Hematopoietic multipotent progenitor cell treated with erythropoietin and hydrocortisone succinate and interleukin-3 and kit ligand, for 8 days (in vitro differentiated cells): ENCODE measurements around the gene DCDC2B.

Experiments used
- DNase-seq: peaks from one replicate; pipeline ENCODE4 v3.0.0-alpha.2; 2015

Gene DCDC2B

GRCh38 chr1:32197074-32197473 is 11.8 kb upstream of the DCDC2B start:
- DNase-seq, result no peak

- DNase-seq, result no peak
These were observed 11.1 kb upstream of the DCDC2B start for GRCh38 chr1:32197837-32198236.

- no peak for DNase-seq
These were observed 10.4 kb upstream of the DCDC2B start for GRCh38 chr1:32198237-32199042.

GRCh38 chr1:32199043-32199716 is 9.7 kb upstream of the DCDC2B start:
- DNase-seq, result no peak

GRCh38 chr1:32199717-32200072 is 9.2 kb upstream of the DCDC2B start:
- no peak for DNase-seq

- peak; percentile 52 for DNase-seq
These were observed 8.5 kb upstream of the DCDC2B start, which contains the start of gene CCDC28B for GRCh38 chr1:32200226-32201010. Gene CCDC28B (plus strand): TSS chr1:32200595. CDS start chr1:32201936, 1,341 bp downstream.

- DNase-seq, result peak; percentile 87
These were observed 7.7 kb upstream of the DCDC2B start for GRCh38 chr1:32201011-32201855.

- no peak for DNase-seq
These were observed 3.9 kb upstream of the DCDC2B start for GRCh38 chr1:32204943-32205361.

GRCh38 chr1:32205401-32206370 is 3.2 kb upstream of the DCDC2B start, which contains the start of gene IQCC:
Gene IQCC (plus strand): TSS chr1:32205671. CDS start chr1:32205682, 11 bp downstream.
- DNase-seq, result peak; percentile 86

- DNase-seq, result no peak
These were observed 420 bp upstream of the DCDC2B start for GRCh38 chr1:32208469-32208868.

GRCh38 chr1:32215629-32216480 is 7.0 kb downstream of the DCDC2B start:
- DNase-seq, result peak; percentile 78

GRCh38 chr1:32216566-32216965 is 7.7 kb downstream of the DCDC2B start:
- no peak for DNase-seq

GRCh38 chr1:32219022-32219421 is 10.1 kb downstream of the DCDC2B start:
- no peak for DNase-seq

- no peak for DNase-seq
These were observed 12.1 kb downstream of the DCDC2B start for GRCh38 chr1:32220746-32221580.

GRCh38 chr1:32221581-32221979 is 12.7 kb downstream of the DCDC2B start:
- DNase-seq, result no peak

- DNase-seq, result peak; percentile 94
These were observed 13.3 kb downstream of the DCDC2B start, which contains the start of the genes EIF3I and TMEM234 for GRCh38 chr1:32221980-32222755. Gene EIF3I (plus strand): TSS chr1:32222407. CDS start chr1:32222442, 35 bp downstream. Gene TMEM234 (minus strand): TSS chr1:32222353. CDS start chr1:32222322, 31 bp downstream.

- DNase-seq, result no peak
These were observed 14.8 kb downstream of the DCDC2B start for GRCh38 chr1:32223683-32224082.

GRCh38 chr1:32224285-32224684 is 15.4 kb downstream of the DCDC2B start:
- DNase-seq, result no peak
